Adrenal gland (tissue), 5 donors: Measurements from ENCODE around the gene HLA-DQB1.
"Not testable (repeated sequence)": the region's sequence is repeated elsewhere in the genome, so short reads cannot be mapped to it uniquely, and the experiment has no call there.

ENCODE experiments used
- POLR2A ChIP-seq, 2 donors: fragments of 450-650 bp; IDR thresholded peaks; one replicate each; pipeline ENCODE4 v1.6.1; 2017; ENCODE audit warnings: antibody characterized with exemption in 2 of 2, mild to moderate bottlenecking in 2 of 2, moderate library complexity in 1 of 2
- TF ChIP-seq, protein P1 (sequence below), 6 experiments: fragments of 450-650 bp in 4 of 6; fragments of 200-600 bp in 2 of 6; sonication (generic) in 1 of 6; IDR thresholded peaks; 1 replicate in 5 of 6; 2 replicates in 1 of 6; pipeline versions ENCODE4 v1.5.1 to v1.8.0; 2016 to 2021; ENCODE audit warnings: antibody characterized with exemption in 6 of 6, mild to moderate bottlenecking in 2 of 6, moderate library complexity in 1 of 6
- donor health status: DM: no; HTN: no; CAD: no.

DNA sequence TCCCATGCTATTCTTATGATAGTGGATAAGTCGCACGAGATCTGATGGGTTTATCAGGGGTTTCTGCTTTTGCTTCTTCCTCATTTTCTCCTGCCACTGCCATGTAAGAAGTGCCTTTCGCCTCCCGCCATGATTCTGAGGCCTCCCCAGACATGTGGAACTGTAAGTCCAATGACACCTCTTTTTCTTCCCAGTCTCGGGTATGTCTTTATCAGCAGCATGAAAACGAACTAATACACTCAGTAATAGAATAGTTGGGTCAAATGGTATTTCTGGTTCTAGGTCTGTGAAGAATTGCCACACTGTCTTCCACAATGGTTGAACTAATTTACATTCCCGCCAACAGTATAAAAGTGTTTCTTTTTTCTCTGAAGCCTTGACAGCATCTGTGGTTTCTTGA is 7.7 kb upstream of the HLA-DQB1 start:
- not testable (repeated sequence) for TF ChIP-seq POLR2A (IDR thresholded peaks at IDR 0.05)
- TF ChIP-seq, protein P1, sequence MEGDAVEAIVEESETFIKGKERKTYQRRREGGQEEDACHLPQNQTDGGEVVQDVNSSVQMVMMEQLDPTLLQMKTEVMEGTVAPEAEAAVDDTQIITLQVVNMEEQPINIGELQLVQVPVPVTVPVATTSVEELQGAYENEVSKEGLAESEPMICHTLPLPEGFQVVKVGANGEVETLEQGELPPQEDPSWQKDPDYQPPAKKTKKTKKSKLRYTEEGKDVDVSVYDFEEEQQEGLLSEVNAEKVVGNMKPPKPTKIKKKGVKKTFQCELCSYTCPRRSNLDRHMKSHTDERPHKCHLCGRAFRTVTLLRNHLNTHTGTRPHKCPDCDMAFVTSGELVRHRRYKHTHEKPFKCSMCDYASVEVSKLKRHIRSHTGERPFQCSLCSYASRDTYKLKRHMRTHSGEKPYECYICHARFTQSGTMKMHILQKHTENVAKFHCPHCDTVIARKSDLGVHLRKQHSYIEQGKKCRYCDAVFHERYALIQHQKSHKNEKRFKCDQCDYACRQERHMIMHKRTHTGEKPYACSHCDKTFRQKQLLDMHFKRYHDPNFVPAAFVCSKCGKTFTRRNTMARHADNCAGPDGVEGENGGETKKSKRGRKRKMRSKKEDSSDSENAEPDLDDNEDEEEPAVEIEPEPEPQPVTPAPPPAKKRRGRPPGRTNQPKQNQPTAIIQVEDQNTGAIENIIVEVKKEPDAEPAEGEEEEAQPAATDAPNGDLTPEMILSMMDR (IDR thresholded peaks at IDR 0.05) = not testable (repeated sequence)
